GM12875 (cell line): ENCODE measurements around the gene CCDC178.

ENCODE experiments used
- H3K4me3 ChIP-seq: one replicate; pipeline ENCODE4 v1.5.1; 2011; ENCODE audit warnings: low read depth, low read length, control low read depth
- TF ChIP-seq, protein P1 (sequence below): IDR thresholded peaks from 2 replicates; pipeline ENCODE4 v1.5.1; 2011; ENCODE audit warnings: low read depth, mild to moderate bottlenecking, control low read depth, inconsistent platforms, low read length, moderate library complexity, borderline replicate concordance; ENCODE audit not compliant: insufficient read depth

The CCDC178 gene

DNA sequence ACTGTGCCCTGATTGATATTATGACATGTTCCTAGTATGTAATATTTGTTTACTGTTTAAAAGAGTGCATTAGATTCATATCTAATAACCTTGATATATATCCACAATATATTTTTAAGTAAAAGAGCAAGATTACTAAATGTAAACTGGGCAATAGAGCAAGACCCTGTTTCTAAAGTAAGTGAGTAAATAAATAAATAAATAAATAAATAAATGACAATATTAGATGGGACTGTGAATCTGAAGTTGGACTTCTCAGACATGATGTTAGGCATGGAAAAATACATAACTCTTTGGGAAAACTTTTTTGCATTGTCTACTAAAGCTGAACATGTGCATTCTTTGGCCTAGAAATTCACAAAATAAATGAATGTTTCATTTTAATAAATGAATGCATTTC is 164.7 kb downstream of the CCDC178 start:
- no peak overlapping the region for H3K4me3 ChIP-seq
- TF ChIP-seq, protein P1, sequence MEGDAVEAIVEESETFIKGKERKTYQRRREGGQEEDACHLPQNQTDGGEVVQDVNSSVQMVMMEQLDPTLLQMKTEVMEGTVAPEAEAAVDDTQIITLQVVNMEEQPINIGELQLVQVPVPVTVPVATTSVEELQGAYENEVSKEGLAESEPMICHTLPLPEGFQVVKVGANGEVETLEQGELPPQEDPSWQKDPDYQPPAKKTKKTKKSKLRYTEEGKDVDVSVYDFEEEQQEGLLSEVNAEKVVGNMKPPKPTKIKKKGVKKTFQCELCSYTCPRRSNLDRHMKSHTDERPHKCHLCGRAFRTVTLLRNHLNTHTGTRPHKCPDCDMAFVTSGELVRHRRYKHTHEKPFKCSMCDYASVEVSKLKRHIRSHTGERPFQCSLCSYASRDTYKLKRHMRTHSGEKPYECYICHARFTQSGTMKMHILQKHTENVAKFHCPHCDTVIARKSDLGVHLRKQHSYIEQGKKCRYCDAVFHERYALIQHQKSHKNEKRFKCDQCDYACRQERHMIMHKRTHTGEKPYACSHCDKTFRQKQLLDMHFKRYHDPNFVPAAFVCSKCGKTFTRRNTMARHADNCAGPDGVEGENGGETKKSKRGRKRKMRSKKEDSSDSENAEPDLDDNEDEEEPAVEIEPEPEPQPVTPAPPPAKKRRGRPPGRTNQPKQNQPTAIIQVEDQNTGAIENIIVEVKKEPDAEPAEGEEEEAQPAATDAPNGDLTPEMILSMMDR: no peak

DNA sequence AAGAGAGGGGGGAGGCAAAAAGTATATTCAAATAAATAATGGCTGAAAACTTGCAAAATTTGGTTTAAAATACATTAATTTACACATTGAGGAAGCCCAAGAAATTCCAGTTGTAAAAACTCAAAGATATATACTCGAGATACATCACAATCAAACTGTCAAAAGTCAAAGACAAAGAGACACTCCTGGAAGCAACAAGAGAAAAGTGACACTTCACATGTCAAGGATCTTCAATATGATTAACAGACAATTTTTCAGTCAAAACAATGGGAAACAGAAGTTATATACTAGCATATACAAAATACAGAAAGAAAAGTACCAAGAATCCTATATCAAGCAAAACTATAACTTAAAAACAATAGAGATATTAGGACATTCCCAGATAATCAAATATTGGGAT is 170.2 kb downstream of the CCDC178 start:
- TF ChIP-seq, protein P1: no peak
- H3K4me3 ChIP-seq: no peak overlapping the region

DNA sequence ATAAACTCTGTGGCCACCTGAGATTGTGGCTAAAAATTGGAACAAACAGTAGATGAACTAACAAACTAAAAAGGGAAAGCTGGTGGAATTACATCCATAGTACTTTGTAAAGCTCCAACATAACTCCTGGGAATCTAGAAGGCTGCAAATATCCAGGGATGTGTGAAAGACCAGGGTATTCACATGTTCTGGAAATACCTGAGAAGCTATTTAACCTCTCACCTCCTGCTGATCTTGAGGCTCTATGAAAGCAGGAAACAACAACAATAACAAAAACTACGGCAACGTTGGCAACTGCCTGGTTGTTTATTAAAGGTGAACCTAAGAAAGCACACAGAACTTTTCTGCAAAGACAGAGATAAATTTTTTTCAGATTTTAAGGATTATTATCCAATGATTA is 171.3 kb downstream of the CCDC178 start:
- H3K4me3 ChIP-seq: no peak overlapping the region
- TF ChIP-seq, protein P1: no peak

DNA sequence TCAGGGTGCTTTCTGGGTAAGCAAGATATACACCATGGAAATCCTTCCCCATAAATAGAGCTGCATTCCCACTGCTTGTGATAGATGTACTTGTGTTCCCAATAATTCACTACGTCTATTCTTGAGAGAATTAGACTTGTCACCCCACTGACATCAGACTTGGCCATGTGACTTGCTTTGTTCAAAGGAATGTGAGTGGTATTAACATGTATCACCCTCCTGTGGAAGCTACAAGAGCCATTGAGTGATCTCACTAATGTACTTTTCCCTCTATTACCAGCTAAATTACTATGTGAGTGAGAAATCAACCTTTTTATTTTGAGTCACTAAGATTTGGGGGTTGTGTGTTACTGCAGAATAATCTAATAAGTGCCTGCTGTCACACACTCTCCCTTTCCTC is 176.0 kb downstream of the CCDC178 start:
- TF ChIP-seq, protein P1: no peak
- H3K4me3 ChIP-seq: no peak overlapping the region

DNA sequence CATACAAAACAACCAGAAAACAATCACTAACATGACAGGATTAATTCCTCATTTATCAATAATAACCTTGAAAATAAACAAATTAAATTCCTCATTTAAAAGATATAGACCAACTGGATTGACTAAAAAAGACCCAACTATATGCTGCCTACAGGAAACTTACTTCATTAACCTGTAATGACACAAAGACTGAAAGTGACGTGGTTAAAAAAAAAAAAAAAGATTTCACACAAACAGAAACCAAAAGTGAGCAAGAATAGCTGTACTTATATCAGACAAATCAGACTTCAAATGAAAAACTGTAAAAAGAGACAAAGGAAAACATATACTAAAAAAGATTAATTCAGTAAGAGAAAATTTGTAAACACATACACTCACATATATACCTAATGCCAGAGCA is 201.2 kb downstream of the CCDC178 start:
- TF ChIP-seq, protein P1: no peak

DNA sequence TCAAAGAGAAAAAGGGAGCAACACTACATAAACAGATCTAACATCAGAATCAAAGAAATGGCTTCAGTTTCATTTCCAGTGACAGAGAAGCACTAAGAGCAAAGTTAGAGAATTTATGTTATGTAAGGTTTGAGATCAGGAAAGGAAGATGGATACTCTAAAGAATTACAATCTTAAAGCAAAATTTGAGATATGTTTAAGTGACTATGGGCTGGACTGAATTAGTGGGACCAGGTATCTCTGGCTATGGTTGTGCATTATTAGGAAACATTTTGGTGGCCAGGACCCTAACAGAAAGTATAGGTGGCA is 208.2 kb downstream of the CCDC178 start:
- TF ChIP-seq, protein P1: no peak
- no peak overlapping the region for H3K4me3 ChIP-seq

More for the DNA sequence above, 201.2 kb downstream of the CCDC178 start:
- H3K4me3 ChIP-seq: no peak overlapping the region

DNA sequence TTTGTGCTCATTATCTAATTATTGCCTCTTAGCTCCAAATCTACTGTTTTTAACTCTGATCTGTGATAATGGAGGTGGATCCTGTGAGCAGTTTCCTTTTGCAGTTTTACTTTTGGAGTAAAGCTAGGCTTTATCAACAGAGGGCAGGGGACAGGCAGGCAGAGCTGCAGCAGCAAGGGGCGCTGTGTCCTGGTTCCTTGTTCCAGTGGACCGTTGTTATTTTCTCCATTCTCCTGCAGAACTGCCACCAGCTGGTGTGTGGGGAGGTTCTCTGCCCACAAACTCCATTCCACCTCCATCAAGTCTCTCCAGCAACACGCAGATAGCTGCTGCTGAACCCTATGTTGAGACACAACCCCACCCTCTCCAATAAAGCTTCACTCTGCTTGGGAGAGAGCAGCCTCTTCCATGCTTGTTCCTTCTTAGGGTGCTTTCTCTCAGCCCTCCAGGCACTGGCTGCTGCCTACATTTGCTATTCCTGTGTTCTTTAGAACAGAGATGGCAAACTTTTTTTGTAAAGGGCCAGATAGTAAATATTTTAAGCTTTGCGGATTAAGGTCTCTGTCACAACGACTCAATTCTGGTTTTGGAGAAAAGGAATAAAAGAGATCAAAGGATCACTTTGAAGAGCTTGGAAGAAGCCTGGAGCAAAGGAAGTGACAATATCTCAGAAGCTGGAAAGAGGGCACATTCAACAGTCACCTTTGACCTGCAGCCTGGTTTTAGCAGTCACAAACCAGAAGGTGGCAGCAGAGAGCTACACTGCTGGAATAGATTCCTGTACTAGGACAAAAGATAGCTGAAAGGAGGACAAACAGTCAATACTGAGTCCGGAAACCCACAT is 208.8 kb downstream of the CCDC178 start:
- TF ChIP-seq, protein P1: peak; percentile 87
- no peak overlapping the region for H3K4me3 ChIP-seq
